Endothelial cell of umbilical vein (primary cell): ENCODE data around the gene PTPRF.

ENCODE experiments used
- CTCF ChIP-seq, 2 donors: IDR thresholded peaks; 1 replicate in 1 of 2; 2 replicates in 1 of 2; pipeline ENCODE4 v1.5.1; 2011; ENCODE audit warnings: low read length in 2 of 2, mild to moderate bottlenecking in 2 of 2, moderate library complexity in 2 of 2, control low read depth in 1 of 2, inconsistent platforms in 1 of 2, low read depth in 1 of 2; ENCODE audit not compliant: insufficient read depth in 1 of 2; ENCODE audit errors: extremely low read depth in 1 of 2
- POLR2A ChIP-seq: IDR thresholded peaks from 2 replicates; pipeline ENCODE4 v1.6.1; 2012; ENCODE audit warnings: low read depth, mild to moderate bottlenecking, control low read depth, low read length
- POLR2AphosphoS5 ChIP-seq: IDR thresholded peaks from 2 replicates; pipeline ENCODE4 v1.6.1; 2012; ENCODE audit warnings: low read depth, mild to moderate bottlenecking, control low read depth, low read length, moderate library complexity; ENCODE audit not compliant: insufficient read depth

GRCh38 chr1:43484367-43484766 lies 46.3 kb upstream of the PTPRF start:
- no peak for TF ChIP-seq POLR2AphosphoS5
- TF ChIP-seq POLR2A = no peak
- no peak for TF ChIP-seq CTCF (IDR thresholded peaks at IDR 0.05; ENCODE audit: extremely low read depth in 1 of 2, insufficient read depth in 1 of 2, low read depth in 1 of 2, low read length in 2 of 2)
